Neuronal stem cell (in vitro differentiated cells): ENCODE results near the gene KAZALD1.

Source experiments
- DNase-seq: peaks from one replicate; pipeline ENCODE4 v3.0.0-alpha.2; 2013; ENCODE audit warnings: low spot score
- H2AFZ ChIP-seq: one replicate; pipeline ENCODE4 v1.6.1; 2013; ENCODE audit warnings: mild to moderate bottlenecking, low read length, inconsistent platforms
- H2AK5ac ChIP-seq: 2 replicates; pipeline ENCODE4 v1.6.1; 2013; ENCODE audit warnings: low read depth, mild to moderate bottlenecking, inconsistent platforms, low read length, moderate library complexity, mixed read lengths
- H2BK120ac ChIP-seq: 2 replicates; pipeline ENCODE4 v1.6.1; 2013; ENCODE audit warnings: low read depth, mild to moderate bottlenecking, inconsistent platforms, low read length, moderate library complexity, mixed read lengths
- H2BK12ac ChIP-seq: one replicate; pipeline ENCODE4 v1.6.1; 2013; ENCODE audit warnings: low read length, inconsistent platforms
- H2BK15ac ChIP-seq: 2 replicates; pipeline ENCODE4 v1.6.1; 2013; ENCODE audit warnings: mild to moderate bottlenecking, low read length, inconsistent platforms, mixed read lengths
- H2BK5ac ChIP-seq: one replicate; pipeline ENCODE4 v1.6.1; 2013; ENCODE audit warnings: inconsistent platforms, mild to moderate bottlenecking, low read length, moderate library complexity
- H3K14ac ChIP-seq: one replicate; pipeline ENCODE4 v1.6.1; 2013; ENCODE audit warnings: low read length, inconsistent platforms
- H3K18ac ChIP-seq: 2 replicates; pipeline ENCODE4 v1.6.1; 2013; ENCODE audit warnings: low read length, inconsistent platforms
- H3K23ac ChIP-seq: 2 replicates; pipeline ENCODE4 v1.6.1; 2013; ENCODE audit warnings: low read depth, mild to moderate bottlenecking, mixed read lengths, low read length, inconsistent platforms; ENCODE audit not compliant: poor library complexity
- H3K27ac ChIP-seq: replicated peaks from 3 replicates; pipeline ENCODE4 v1.5.1; 2013; ENCODE audit warnings: low read length, inconsistent platforms
- H3K27me3 ChIP-seq, 3 experiments: 2 replicates each; pipeline ENCODE4 v1.6.1; 2013; ENCODE audit warnings: low read length in 3 of 3, mild to moderate bottlenecking in 2 of 3, inconsistent platforms in 1 of 3, low read depth in 1 of 3, mixed read lengths in 1 of 3, moderate library complexity in 1 of 3; ENCODE audit not compliant: control insufficient read depth in 3 of 3, insufficient read depth in 3 of 3
- H3K36me3 ChIP-seq, 2 donors: replicated peaks in 1 of 2; 2 replicates each; pipeline ENCODE4 v1.6.1; 2013; ENCODE audit warnings: low read length in 2 of 2; ENCODE audit not compliant: control insufficient read depth in 2 of 2, insufficient read depth in 2 of 2
- H3K4ac ChIP-seq: 2 replicates; pipeline ENCODE4 v1.6.1; 2013; ENCODE audit warnings: inconsistent platforms, mild to moderate bottlenecking, low read length, moderate library complexity
- H3K4me1 ChIP-seq, 2 donors: 1 replicate in 1 of 2; 2 replicates in 1 of 2; pipeline ENCODE4 v1.6.1; 2013; ENCODE audit warnings: low read length in 2 of 2, low read depth in 1 of 2; ENCODE audit not compliant: control insufficient read depth in 2 of 2, insufficient read depth in 1 of 2
- H3K4me2 ChIP-seq: one replicate; pipeline ENCODE4 v1.6.1; 2013; ENCODE audit warnings: mild to moderate bottlenecking, low read length, inconsistent platforms; ENCODE audit not compliant: insufficient read depth, poor library complexity, severe bottlenecking
- H3K4me3 ChIP-seq, 2 donors: 2 replicates each; pipeline ENCODE4 v1.5.1; 2013; ENCODE audit warnings: low read length in 2 of 2, mild to moderate bottlenecking in 2 of 2, inconsistent platforms in 1 of 2, moderate library complexity in 1 of 2
- H3K79me1 ChIP-seq: one replicate; pipeline ENCODE4 v1.6.1; 2013; ENCODE audit warnings: low read depth, mild to moderate bottlenecking, inconsistent platforms, low read length, moderate library complexity
- H3K9ac ChIP-seq: one replicate; pipeline ENCODE4 v1.6.1; 2013; ENCODE audit warnings: mild to moderate bottlenecking, low read depth, low read length, inconsistent platforms; ENCODE audit not compliant: poor library complexity
- H3K9me3 ChIP-seq, 2 donors: replicated peaks in 1 of 2; 2 replicates each; pipeline versions ENCODE3 to v1.6.1; 2013; ENCODE audit warnings: low read length in 2 of 2, mild to moderate bottlenecking in 2 of 2, inconsistent platforms in 1 of 2, low read depth in 1 of 2, mixed read lengths in 1 of 2, moderate library complexity in 1 of 2; ENCODE audit not compliant: control insufficient read depth in 2 of 2, insufficient read depth in 1 of 2
- H4K8ac ChIP-seq: one replicate; pipeline ENCODE4 v1.6.1; 2013; ENCODE audit warnings: low read depth, mild to moderate bottlenecking, inconsistent platforms, low read length, moderate library complexity
- H4K91ac ChIP-seq: one replicate; pipeline ENCODE4 v1.6.1; 2013; ENCODE audit warnings: low read length, low read depth, mild to moderate bottlenecking, inconsistent platforms; ENCODE audit not compliant: poor library complexity
- WGBS, 2 donors: extraction: QIAGEN DNeasy Blood & Tissue Kit; methylation state at CpG; one replicate each; pipeline ENCODE4 v1.1.7; 2013; ENCODE audit warnings: missing lambda C conversion rate in 2 of 2, mixed read lengths in 1 of 2; ENCODE audit not compliant: insufficient read length in 2 of 2, insufficient replicate concordance in 1 of 2; ENCODE audit errors: extremely low coverage in 2 of 2; 5-methylcytosine and 5-hydroxymethylcytosine counted together

KAZALD1 gene

GRCh38 chr10:101060036-101060950, 1.5 kb upstream of the KAZALD1 start:
- Histone ChIP-seq H3K23ac (peak overlapping the region; percentile 68), H4K8ac (no peak overlapping the region), H3K18ac (peak overlapping the region; percentile 100), H2AK5ac (no peak overlapping the region), H2AFZ (peak overlapping the region; percentile 100), H3K9ac (peak overlapping the region; percentile 98), H3K4ac (no peak overlapping the region), H2BK15ac (peak overlapping the region; percentile 93), H3K4me1 (peaks cover 22 to 29% of the 10 kb centered on the region in 2 donors), H3K36me3 (peaks cover 0 to 28% of the 10 kb centered on the region in 2 donors), H3K9me3 (no peaks in the 10 kb centered on the region), H2BK5ac (peak overlapping the region; percentile 98), H2BK120ac (no peak overlapping the region), H3K4me3 (peak overlapping the region; percentile 89 to 98), H3K27ac (peak overlapping the region; percentile 92), H3K79me1 (no peaks in the 10 kb centered on the region), H3K27me3 (peaks cover 7 to 29% (median 18%) of the 10 kb centered on the region in 3 experiments), H2BK12ac (peak overlapping the region; percentile 77), H4K91ac (no peak overlapping the region), H3K4me2 (peak overlapping the region; percentile 89), H3K14ac (no peak overlapping the region)
- no CpG with 5 or more reads among the region's 37 CpGs for WGBS, 2 donors
- peak; percentile 95 for DNase-seq

DNA sequence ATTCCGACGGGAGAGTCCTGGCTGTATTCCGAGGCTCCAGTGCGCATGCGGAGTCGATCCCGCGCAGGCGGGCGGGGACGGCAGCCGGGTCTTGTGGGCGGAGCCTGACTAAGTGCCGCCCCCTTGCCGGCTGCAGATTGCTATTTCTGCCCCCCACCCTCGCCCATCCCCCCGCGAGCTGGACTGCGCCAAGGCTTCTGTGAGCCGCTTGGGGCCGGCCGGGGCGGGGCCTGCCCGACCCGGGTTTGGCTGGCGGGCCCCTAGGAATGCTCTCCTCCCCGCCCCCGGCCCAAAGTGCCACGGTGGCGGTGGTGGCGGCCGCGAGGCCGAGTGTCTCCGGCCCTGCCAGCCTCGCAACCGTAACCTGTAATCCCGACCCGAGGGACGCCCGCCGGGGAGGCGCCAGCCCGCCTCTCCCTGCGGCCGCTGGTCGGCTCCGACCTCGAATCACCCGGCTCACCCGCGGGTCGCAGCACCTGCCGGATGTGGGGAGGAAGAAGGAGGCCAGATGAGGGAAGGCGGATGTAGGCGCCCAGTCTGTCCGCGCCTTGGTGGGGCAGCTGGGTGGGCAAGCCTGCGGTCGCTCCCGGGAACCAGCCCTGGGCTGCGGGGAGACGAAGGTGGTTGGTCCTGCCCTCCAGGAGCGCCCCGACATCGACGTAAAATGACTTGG, 702 bp upstream of the KAZALD1 start:
- WGBS, 2 donors, result no CpG with 5 or more reads among the region's 67 CpGs
- peak overlapping the region; percentile 98 for H2BK5ac ChIP-seq
- peak overlapping the region; percentile 92 for H2AK5ac ChIP-seq
- peaks cover 24 to 33% of the 10 kb centered on the region in 2 donors for H3K4me1 ChIP-seq
- peak overlapping the region; percentile 99 for H4K91ac ChIP-seq
- peak overlapping the region; percentile 95 for H2BK120ac ChIP-seq
- H4K8ac ChIP-seq, result peak overlapping the region; percentile 97
- no peaks in the 10 kb centered on the region for H3K9me3 ChIP-seq
- peak overlapping the region; percentile 100 for H2AFZ ChIP-seq
- H3K18ac ChIP-seq, result peak overlapping the region; percentile 100
- H3K27me3 ChIP-seq, result peaks cover 15 to 37% (median 24%) of the 10 kb centered on the region in 3 experiments
- H3K79me1 ChIP-seq, result no peaks in the 10 kb centered on the region
- no peak overlapping the region for H3K14ac ChIP-seq
- peak overlapping the region; percentile 97 for H3K4ac ChIP-seq
- H2BK15ac ChIP-seq, result peak overlapping the region; percentile 93
- H2BK12ac ChIP-seq, result peak overlapping the region; percentile 94
- peak overlapping the region; percentile 89 for H3K4me2 ChIP-seq
- H3K27ac ChIP-seq, result peak overlapping the region; percentile 92
- peak; percentile 97 for DNase-seq
- peaks cover 0 to 20% of the 10 kb centered on the region in 2 donors for H3K36me3 ChIP-seq
- peak overlapping the region; percentile 98 for H3K9ac ChIP-seq
- peak overlapping the region; percentile 89 to 98 for H3K4me3 ChIP-seq
- peak overlapping the region; percentile 89 for H3K23ac ChIP-seq

DNA sequence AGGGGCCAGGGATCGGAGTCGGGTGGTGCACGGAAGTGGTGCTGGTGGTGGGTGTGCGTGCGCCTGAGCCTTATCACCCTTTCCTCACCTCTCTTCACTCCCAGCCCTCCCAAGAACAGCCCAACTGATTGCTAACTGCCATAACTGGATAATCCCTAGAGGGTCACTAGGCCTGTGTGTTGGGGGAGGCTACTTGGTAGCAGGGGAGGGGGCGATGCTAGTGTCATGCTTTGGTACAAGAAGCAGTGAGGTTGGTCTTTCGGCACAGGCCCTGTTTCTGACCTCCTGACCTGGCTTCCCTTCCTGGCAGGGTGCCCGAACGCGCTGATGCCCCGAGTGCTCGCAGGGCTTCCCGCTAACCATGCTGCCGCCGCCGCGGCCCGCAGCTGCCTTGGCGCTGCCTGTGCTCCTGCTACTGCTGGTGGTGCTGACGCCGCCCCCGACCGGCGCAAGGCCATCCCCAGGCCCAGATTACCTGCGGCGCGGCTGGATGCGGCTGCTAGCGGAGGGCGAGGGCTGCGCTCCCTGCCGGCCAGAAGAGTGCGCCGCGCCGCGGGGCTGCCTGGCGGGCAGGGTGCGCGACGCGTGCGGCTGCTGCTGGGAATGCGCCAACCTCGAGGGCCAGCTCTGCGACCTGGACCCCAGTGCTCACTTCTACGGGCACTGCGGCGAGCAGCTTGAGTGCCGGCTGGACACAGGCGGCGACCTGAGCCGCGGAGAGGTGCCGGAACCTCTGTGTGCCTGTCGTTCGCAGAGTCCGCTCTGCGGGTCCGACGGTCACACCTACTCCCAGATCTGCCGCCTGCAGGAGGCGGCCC, 652 bp downstream of the KAZALD1 start:
- peaks cover 20 to 50% (median 35%) of the 10 kb centered on the region in 3 experiments for H3K27me3 ChIP-seq
- peak overlapping the region; percentile 89 for H3K27ac ChIP-seq
- peak overlapping the region; percentile 81 to 98 for H3K4me3 ChIP-seq
- peak overlapping the region; percentile 100 for H2AFZ ChIP-seq
- peak overlapping the region; percentile 98 for H2BK5ac ChIP-seq
- H3K4me1 ChIP-seq, result peaks cover 30 to 34% of the 10 kb centered on the region in 2 donors
- no peak overlapping the region for H3K14ac ChIP-seq
- no peak overlapping the region for H3K4ac ChIP-seq
- H2BK120ac ChIP-seq, result no peak overlapping the region
- peaks cover 0 to 7% of the 10 kb centered on the region in 2 donors for H3K36me3 ChIP-seq
- no peak overlapping the region for H2BK12ac ChIP-seq
- H3K4me2 ChIP-seq, result peak overlapping the region; percentile 79
- H3K23ac ChIP-seq, result peak overlapping the region; percentile 69
- H2AK5ac ChIP-seq, result no peak overlapping the region
- no peak overlapping the region for H4K8ac ChIP-seq
- no peak overlapping the region for H4K91ac ChIP-seq
- WGBS, 2 donors, result no CpG with 5 or more reads among the region's 63 CpGs
- H3K9ac ChIP-seq, result peak overlapping the region; percentile 90
- H3K18ac ChIP-seq, result peak overlapping the region; percentile 88
- no peak overlapping the region for H2BK15ac ChIP-seq
- no peaks in the 10 kb centered on the region for H3K9me3 ChIP-seq
- DNase-seq, result peak; percentile 76
- H3K79me1 ChIP-seq, result no peaks in the 10 kb centered on the region
